ENCODE data around the gene SLC7A14.

SLC7A14 gene

DNA sequence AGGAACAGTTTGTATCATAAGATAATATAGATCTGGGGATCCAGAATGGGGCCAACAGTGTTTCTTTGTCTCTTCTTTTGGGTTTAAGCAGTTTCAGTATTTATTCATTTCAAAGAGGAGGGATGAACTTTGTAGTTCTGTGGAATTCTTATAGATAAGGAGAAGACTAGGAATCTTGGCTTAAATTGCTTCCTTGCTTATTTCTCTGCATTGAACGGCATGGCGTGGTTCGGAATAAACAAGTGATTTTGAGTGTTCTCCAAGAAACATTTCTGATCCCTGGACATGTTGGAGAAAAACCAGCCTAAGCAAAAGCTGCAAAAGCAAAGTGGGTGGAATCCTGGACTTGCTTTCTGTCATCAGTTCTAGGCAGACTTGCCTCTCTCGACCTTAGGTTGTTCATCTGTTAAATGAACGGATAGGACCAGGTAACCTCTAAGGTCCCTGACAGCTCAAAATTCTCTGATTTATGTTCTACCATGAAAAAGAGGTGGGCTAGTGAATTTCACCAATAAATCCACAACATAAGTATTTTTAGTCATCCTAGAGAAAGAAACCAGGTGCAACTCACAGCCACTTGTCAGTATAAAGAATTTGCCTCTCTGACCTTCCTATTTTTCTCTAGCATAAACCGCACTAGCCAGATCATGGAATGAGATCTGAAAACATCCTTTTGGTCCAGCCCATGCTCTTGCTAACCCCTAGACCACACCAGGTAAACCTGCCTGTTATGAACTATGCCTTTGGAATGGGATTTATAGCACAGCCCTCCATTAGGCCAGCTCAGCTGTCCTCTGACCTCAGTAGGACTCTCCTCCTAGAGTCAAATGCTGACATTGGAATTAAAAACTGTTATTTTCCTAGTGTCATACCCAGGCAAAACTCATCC is 88.4 kb downstream of the SLC7A14 start:
- DNase-seq (ENCODE audit: low spot score): no peak

DNA sequence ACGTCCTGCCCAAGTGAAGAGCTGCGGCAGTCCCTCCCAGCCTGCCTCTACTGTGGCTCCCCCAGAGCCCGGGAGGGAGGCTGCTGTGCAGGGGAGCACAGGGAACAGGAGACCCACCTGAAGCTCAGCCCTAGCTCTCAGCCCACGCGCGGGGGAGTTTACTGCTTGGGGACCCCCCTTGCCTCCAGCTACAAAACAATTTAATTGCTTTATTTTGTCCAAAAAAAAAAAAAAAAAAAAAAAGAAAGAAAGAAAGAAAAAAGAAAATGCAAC is 89.1 kb downstream of the SLC7A14 start:
- DNase-seq (ENCODE audit: low spot score): no peak

DNA sequence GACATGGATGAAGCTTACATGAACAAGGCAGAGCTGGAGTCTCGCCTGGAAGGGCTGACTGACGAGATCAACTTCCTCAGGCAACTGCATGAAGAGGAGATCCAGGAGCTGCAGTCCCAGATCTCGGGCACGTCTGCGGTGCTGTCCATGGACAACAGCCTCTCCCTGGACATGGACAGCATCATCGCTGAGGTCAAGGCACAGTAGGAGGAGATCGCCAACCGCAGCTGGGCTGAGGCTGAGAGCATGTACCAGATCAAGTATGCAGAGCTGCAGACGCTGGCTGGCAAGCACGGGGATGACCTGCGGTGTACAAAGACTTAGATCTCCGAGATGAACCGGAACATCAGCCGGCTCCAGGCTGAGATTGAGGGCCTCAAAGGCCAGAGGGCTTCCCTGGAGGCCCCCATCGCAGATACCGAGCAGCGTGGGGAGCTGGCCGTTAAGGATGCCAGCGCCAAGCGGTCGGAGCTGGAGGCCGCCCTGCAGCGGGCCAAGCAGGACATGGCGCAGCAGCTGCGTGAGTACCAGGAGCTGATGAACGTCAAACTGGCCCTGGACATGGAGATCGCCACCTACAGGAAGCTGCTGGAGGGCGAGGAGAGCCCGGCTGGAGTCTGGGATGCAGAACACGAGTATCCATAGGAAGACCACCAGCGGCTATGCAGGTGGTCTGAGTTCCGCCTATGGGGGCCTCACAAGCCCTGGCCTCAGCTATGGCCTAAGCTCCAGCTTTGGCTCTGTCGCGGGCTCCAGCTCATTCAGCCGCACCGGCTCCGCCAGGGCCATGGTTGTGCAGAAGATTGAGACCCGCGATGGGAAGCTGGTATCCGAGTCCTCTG is 89.6 kb downstream of the SLC7A14 start:
- DNase-seq (ENCODE audit: low spot score): no peak

DNA sequence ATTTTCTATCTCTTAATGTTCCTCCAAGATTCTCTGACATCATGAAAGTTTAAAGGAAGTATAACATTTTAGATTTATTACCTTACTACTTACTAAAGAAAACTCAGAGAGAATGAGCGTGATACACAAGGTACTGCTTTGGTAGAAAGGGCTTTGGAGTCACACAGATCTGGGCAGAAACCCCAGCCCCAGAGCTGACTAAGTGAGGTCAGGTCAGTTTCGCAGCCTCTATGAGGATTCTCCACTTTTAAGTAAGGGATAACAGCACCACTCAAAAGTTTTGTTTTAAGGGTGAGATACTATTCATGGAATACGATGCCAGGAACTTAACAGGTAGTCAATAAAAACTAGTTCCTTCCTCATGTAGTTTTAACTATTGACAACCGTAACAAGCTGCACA is 91.1 kb downstream of the SLC7A14 start:
- DNase-seq (ENCODE audit: low spot score): no peak

DNA sequence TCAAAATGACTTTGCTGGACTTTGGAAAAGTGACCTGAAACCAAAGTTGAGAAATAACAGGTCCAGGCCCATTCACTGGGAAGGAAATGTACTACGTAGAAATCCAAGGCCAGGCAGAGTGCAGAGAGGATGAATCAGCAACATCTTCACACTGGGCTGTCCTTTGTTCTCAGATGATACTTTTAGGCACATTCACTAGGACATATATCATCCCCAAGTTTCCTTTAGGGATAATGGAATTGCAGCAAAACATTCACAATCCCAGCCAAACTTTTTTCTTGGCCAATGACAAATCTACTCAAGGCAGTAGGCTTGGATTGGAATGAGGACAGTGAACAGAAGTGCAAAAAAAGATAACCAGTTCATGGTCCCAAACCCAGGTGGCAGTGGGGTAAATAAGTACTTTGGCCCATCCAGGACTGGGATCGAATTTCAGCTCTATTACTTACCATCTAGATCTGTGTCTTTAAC is 92.1 kb downstream of the SLC7A14 start:
- DNase-seq (ENCODE audit: low spot score): no peak

DNA sequence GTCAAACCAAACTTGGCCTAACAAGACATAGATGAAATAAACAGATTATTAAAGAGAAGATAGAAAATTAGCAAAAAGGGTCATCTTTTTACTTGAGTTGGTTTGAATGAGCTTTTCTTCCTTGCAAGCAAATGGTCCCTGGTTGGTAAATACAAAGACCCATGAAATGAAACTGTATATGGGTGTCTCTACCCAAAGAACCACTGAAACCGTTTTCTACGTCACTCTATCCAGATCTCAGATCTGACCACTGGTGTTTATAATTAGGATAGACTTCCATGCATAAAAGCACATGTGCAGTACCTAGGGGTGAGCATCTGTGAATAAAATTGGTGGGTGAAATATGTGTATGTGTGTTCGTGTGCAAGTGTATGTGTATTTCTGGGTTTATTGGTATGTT is 94.0 kb downstream of the SLC7A14 start:
- DNase-seq (ENCODE audit: low spot score): no peak

DNA sequence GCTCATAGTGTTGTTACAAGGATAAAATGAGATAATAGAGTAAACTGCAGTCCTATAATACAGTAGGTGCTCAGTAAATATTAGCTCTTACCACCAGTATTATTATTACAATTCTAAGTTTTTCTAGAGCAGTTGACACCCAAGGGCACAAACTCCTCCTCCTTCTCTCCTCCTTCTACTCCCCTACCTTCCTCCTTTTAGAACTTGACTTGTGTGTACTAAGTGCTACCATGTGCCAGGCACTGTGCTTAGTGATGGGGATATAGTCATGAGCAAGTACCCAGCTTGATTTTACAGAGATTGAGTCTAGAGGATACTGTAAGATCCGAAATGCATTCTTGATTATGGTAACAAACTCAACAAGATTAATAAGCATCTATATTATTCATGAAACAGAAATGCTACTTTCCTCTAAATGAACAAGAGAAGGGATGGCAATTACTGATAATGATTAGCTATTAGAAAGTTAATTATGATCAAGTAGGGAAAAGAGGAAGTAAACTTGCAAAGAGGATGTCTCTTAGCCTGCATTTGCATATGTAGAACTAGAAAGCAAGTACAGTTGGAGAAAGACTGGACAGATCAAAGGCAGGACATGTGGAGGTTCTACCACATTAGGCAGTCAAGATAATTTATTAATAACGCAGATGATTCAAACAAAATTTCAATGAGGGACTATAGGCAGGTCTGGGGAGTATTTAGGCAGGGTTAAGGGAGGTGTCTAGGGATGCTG is 94.9 kb downstream of the SLC7A14 start:
- DNase-seq (ENCODE audit: low spot score): no peak

DNA sequence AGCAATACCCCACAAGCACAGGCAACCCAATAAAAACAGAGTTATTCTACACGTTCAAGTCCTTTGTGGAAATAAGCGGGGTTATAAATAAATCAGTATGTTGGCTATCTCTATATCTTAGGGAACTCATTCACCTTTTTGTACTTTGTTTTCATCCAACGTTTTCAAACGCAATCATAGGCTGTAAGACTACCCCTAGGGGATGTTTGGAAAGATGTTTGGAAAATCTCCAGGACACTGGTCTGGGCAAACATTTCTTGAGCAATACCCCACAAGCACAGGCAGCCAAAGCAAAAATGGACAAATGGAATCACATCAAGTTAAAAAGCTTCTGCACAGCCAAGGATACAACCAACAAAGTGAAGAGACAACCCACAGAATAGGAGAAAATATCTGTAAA is 97.1 kb downstream of the SLC7A14 start:
- no peak for DNase-seq (ENCODE audit: low spot score)

DNA sequence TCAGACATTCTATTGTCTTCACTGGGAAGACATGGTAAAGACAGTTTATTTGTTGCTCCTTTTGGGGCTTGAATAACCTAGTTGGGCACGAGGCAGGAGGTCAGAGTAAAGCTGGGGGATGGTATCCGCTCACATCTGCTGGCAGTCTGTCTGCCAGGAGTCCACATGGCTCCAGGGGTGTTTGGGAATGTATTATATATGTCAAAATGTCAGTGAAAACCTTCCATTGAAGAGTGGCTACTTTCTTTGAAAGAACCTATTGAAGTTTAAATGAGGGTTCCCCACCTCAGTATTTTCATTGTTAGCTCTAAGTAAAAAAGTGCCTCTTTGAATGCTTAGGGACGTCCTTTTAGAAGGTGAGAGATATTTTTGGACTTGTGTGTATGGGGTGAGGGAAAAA is 98.8 kb downstream of the SLC7A14 start:
- no peak for DNase-seq (ENCODE audit: low spot score)

DNA sequence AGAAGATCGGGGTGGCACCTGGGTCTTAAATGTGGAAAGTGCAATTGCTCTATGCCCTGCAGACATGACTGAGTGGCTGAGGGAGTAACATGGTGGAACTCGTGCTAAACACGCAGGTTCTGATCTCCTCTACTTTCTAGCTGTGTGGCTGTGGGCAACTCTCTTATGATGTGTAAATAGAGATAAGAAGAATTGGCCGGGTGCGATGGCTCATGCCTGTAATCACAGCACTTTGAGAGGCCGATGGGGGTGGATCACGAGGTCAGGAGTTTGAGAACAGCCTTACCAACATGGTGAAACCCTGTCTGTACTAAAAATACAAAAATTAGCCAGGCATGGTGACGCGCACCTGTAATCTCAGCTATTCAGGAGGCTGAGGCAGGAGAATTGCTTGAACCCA is 99.5 kb downstream of the SLC7A14 start:
- DNase-seq (ENCODE audit: low spot score): no peak

DNA sequence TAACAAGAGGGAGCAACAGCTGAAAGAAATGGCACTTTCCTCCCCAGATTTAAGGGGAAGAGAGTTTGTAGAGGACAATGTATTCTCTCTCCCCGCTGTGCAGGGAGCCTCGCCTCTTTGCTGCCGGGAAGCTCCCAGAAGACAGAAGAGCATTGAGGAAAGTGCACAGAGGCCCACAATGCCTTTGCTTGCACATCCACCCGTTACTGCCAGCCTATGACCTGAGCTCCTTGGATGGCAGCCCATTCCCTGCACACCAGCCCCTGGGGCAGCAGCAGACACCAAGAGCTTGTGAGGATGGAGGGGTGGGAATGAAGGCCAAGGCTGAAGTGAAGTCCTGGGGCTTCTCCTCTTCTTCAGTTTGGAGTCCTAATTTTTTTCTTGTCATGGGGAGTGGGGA is 100.2 kb downstream of the SLC7A14 start:
- DNase-seq (ENCODE audit: low spot score): no peak

DNA sequence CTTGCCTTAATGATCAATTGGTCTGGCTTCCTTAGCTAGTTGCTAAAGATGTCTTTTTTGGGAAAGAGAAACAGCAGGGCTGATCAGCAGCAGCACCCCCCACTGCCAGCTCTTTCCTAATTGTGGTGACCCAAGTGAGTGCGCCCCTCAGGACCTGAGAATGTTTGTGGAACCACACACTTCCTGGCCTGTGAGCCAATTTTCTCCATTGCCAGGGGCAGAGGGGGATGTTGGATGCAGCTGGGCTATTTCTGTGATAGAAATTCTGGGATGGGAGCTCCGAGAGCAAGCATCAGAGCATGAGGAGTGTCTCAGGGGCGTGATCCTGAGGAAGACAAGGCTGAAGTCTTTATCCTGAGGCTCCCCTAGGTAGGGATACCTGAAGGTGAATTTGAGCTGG is 100.6 kb downstream of the SLC7A14 start:
- DNase-seq (ENCODE audit: low spot score): no peak

DNA sequence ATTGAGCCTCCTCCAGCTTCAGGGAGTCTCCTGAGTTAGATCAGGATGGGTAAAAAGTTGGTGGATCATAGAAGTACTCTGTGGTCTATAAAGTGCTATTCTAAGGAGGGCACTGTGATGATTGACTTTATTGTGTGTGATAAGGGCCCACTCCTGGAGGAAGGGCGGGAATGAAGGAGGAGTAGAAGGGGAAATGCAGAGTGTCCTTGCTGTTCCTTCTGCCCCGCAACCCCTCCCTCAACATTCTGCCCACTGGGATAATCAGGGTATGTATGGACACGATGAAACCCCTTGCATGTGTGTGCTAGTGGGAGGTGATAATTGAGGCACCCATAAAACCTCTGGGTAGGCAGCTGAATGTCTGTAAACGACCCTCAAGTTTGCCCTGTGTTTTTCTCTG is 101.0 kb downstream of the SLC7A14 start:
- DNase-seq (ENCODE audit: low spot score): no peak

DNA sequence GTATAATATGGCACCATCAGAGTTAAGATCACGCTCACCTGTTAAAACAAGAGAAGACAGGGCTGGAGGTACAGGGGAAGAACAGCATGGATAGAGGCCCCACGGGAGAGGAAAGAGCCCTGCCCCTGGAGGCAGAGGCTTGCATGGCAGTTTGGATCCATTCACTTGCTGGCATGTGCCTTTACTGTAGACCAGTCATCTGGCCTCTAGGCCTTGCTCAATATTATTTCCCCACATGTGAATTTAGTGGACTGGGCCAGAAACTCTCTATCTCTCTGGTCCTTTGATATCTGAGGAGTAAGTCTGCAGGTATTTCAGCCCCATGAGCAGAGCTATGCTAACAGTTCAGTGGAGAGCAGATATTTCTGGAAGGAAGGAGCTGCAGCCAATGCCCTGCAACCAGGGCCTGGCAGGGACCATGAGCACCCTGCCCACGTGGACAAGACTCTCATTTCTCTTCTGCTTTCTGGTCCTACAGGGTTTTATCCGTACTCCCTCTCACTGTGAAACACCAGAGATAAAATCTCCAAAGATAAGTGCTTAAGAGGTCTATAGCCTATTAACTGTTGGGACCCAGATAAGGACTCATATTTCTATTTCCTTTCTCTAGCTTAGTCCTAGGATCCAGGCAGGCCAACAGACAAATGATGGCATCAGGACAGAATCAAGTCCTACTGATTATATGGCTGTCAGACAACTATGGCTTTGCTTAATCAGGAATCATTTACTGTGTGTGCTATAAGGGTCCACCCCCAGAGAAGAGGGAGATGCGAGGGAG is 102.2 kb downstream of the SLC7A14 start:
- no peak for DNase-seq (ENCODE audit: low spot score)

DNA sequence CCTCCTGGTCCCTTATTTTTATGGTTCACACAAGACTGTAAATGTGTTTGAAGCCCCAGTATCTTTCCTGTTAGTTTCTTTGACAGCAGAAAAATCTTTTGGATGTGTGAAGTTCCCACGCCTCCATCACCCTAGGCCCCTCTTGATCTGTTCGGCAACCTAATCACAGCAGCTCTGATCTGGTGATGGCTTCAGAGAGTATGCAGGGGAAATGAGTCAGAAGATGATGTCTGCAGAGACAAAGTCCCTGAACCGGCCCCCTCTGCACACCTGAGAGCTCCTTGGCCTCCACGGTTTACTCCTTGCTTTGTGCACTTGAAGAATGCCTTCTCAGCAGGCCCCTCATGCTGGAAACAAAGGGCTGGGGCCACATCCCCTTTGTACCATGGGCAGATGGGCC is 103.7 kb downstream of the SLC7A14 start:
- DNase-seq (ENCODE audit: low spot score): no peak

DNA sequence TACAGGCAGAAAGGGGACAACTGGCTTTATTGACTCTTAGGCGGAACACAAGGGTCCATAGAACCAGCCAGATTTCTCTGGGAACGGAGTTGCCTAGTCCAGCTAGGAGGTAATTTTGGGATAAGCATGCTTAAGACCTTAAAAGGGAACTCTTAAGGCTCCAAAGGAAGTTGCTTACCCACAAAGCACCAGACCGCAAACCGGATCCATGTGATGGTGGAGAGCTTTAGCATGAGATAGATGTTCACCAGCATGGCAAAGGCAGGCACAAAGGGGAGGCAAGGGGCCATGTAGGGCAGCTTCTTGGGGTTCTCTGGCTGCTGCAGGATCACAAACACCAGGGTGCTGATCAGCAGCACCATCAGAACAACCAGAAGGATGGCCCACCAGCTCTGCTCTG is 105.8 kb downstream of the SLC7A14 start:
- DNase-seq (ENCODE audit: low spot score): no peak

DNA sequence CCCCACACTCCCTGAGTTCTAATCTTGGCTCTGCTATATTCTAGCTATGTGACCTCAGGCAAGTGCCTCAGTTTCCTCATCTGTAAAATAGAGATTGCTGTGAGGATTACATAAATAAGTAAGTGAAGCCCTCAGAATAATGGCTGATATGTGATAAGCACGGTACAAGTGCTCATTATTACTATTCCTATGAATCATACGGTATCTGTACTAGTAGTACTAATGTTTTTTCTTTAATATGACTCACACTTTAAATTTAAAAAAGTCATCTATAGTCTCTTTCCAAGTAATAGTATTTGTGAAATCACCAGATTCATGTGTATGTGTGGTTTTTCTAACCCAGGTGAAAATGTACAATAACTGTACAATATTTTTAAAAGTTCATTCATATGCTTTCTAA is 108.5 kb downstream of the SLC7A14 start:
- peak; percentile 13 for DNase-seq (ENCODE audit: low spot score)

DNA sequence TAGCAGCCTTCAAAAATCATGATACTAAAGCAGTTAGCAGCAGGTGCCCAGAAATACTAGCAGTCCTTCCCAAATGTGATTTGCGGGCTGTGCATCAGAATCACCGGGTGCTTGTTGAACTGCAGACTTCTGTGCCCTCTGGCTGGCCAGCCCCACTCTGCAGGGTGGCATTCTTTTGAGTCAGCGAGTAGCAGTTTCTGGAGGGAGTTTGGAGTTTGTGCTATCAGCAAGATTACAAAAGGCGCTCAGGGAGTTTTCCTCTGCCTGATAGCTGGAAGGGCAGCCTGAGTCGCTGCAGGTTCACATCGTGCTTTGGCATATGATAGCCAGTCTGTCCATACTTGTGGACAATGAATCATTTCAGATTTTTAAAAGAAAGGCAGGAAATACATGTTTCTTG is 109.6 kb downstream of the SLC7A14 start:
- DNase-seq (ENCODE audit: low spot score): no peak

DNA sequence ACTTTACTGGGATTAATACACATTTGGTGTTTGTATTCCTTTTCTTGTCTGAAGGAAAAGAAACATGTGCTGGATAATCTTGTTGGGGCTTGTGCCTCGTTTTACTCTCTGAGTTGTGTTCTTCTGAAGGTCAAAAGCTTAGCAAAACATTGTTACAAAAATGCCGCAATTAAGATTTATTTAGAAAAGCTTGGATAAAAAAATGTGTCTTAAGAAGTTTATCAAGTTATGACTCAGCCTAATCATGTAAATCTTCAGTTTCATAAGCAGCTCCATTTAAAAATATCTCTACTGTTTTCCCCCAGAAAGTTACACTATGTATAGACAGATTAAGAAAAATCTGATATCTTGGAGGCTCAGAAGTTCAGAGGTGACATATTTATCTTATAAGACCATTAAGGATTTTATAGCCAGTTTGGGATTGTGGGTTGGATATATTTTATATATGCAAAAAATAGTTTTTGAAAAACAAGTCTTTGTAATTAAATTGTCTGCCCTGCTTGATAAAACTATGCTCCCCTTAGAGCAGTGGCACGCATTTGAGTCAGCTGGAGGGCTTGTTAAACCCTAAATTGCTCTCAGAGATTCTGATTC is 110.7 kb downstream of the SLC7A14 start:
- no peak for DNase-seq (ENCODE audit: low spot score)

DNA sequence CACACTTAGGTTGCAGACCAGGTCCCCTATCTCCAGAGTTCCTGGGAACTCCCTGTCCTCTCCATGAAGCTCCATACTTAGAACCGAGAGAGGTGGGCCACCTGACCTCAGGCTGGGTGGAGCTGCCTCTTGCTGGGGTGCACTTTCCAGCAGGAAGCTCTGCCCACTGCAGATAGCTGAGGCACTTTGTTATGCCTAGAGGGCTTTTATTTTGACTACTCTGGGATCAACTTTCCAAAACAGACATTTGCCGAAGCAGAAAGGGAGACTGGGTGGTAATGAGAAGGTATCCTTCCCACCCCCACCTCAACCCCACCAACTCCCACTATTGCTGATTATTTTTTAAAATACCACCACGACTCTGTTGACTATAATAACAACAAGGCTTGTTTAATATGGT is 112.5 kb downstream of the SLC7A14 start:
- no peak for DNase-seq (ENCODE audit: low spot score)

DNA sequence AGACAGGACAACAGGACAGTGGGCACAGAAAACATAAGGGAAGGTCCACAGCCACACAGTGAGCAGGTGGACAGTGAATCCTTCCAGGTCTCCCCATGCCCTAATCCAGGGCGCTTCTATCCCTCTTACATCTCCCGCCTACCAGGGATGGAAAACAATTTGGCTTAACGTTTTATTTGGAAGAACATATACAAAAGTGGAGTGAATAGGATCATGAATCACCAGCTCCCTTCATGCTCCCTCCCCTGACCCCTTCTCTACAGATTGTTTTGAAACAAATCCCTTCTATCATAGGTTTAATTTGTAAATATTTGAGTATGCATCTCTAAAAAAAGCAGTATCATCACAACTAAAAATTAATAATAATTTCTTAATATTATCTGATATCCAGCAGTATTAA is 114.7 kb downstream of the SLC7A14 start:
- DNase-seq (ENCODE audit: low spot score): no peak
